HPDE6-E6E7 (cell line): ENCODE data around the gene RET.

Experiments
- DNase-seq: peaks from one replicate; pipeline ENCODE4 v3.0.0; 2011; ENCODE audit warnings: missing footprints; ENCODE audit errors: extremely low spot score

The RET gene

DNA sequence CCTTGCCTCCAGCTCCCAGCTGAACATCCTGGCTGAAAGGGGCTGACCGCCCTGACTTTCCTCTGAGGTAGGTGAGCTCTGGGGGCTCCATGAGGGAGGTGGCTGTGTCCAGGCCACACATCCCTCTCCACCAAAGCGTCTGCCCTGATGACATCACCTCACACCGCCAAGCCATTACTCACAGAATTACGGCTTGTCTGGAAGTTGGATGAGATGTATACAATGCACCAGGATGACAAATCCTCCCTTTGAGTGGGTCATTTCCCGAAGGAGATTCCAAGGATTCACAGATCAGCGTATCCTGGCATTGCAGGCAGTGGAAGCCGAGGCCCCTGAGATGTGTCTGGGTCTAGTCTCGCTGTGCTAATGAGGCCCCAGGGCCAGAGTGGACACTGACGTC lies 15.1 kb upstream of the RET start:
- DNase-seq: no peak

DNA sequence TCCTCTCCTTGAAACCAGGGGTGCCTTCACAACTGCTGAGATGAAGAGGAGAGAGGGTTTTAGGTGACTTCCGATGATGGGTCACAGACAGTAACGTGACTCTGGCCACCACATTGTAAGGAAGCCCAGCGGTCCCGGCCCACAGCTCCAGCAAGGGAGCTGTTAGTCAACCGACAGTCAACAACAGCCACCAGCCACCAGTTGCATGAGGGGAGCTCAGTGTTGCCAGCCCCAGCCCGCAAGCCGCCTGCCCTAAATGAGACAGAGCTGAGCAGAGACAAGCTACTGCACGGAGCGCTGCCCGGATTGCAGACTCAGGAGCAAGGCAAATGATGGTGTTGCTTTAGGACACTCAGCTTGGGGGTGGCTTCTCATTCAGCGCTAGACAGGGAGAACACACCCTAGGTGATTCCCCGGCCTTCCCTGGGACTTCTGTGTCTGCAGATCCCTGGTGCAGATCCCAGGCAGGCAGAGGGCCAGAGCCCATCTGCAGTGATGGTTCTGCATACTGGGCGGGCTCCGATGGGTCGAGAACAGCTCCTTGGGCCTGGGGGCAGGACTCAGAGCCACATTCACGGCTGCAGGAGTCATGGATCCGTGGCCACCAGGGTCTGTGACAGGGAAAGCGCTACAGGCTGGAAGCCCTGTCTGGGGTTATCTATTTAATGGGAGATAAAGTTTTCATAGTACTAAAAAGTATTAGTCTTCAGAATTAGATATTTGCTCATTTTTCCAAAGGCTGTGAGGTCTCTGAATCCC lies 14.3 kb upstream of the RET start:
- no peak for DNase-seq

DNA sequence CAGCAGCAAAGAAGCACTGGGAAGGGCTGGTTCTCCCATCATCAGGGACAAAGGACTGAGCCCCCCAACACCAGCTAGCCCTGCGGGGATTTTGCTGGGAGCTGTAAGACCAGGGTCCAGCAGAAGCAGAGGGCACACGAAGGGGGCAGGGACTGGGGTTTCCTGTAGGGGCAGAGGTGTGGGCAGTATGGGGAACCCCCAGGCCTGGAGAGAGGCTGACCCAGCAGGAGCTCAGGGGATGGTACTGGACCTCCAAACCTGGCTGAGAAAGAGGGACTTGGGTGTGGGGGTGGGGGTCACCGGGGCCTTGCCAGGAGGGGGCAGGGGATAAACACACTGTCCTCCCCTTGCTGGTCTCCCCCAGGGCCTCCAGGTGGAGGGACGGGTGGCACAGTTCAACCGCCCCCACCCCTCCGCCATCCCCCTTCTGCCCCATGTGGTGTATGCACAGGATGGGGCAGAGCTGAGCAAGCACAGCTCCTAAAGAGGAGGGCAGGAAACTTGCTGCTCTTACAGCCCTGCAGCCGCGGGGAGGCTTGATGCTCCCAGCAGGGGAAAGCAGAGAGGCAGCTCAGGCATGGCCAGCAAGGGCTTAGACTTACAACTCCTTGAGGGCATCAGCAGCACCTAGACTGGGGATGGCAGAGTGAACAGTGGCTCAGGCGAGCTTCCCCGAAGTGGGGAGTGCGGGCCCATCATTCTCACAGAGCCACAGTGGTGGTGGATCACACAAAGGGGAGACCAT lies 12.4 kb upstream of the RET start:
- DNase-seq: no peak

- no peak for DNase-seq
These were observed 11.6 kb upstream of the RET start for GRCh38 chr10:43065234-43065633.

DNA sequence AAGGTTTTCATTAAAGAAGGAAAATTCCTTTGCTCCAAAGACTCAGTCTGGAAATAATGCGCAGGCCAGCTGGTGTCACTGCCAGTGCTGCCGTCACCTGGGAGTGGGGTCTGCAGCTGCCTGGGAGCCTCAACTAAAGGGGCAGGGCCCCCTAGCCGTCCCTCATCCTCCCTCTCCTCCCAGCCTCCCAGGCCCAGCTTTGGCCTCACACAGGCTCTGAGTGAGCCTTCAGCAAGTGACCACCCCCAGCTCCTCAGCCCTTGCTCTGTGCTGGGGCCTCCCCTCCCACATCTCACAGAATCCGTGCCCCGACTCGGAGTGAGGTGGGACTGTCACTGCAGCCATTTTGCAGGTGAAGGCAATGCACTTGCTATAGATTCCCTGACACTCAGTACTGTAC lies 11.1 kb upstream of the RET start:
- DNase-seq: no peak

DNA sequence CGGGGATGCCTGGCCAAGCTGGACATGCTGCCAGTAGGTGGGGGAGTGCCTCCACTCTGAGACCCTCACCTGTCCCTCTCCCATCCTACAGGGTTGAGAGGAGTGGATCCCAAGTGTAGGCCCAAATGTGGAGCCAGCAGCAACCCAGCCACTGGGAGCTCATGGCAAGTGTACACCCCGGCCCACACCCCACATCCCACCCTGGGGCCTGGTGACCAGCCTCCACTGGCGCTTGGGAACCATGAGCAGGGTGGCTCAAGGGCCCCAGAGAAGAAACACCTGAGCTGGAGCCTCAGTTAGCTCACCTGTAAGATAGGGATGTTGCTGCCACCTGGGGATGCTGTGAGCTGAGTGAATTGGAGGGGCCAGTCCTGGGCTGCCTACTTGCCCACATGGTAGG lies 10.4 kb upstream of the RET start:
- no peak for DNase-seq

GRCh38 chr10:43067391-43068135 lies 9.3 kb upstream of the RET start:
- DNase-seq: no peak

DNA sequence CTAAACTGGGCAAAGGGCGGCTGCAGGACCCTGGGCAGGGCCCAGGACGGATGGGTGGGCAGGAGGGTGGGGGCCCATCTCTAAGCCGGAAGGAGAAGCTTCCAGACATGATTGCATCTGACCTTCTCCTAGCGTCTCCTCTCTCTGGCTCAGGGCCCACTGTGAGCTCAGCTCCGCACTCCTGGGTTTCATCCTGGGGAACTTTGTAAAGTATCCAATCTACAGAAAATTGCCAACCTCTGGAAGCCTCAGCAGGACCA lies 8.8 kb upstream of the RET start:
- no peak for DNase-seq

GRCh38 chr10:43068471-43069210 lies 8.2 kb upstream of the RET start:
- DNase-seq: no peak

- no peak for DNase-seq
These were observed 7.7 kb upstream of the RET start for GRCh38 chr10:43069211-43069515.

- no peak for DNase-seq
These were observed 7.3 kb upstream of the RET start for GRCh38 chr10:43069579-43069978.

DNA sequence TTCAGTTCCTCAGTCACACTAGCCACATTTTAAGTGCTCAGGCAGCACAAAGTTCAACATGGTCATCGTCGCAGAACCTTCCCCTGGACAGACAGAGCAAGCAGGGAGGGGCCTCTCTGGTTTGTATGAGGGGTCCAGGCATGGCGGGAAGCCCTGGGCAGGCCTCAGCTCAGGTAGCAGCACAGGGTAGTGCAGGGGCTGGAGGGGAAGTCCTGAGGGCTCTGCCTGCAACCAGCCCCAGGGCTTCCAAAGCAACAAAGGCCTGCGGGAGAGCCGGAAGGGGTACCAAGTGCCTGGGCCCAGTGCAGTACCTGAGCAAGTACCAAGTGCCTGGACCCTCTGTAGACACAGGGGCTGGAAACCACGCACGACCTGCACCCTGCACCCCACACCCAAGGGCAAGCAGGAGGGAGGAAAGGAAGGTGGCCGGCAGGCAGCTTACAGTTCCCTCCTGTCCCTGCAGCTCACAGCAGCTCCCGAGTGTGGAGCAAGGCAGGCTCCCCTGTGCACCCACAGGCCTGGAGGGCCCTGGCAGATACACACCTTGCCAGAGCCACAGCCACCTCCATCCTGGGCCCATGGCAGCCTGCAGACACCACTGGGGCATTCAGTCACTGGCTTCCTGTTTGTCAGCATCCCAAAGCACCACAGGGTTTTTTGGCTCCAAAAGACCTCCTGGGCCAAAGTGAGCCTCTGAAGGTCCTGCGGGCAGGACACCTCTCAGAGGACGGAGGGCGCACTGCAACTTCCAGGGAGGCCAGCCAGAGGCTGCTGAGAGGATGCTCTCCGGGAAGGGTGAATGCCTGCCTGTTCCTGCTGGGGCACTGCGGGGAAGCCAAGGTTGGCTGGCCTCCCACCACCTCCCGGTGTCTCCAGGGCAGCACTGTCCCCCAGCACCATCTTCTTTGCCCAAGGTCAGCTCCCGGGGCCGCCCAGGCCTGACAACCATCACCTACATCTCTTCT lies 6.5 kb upstream of the RET start:
- DNase-seq: no peak

- no peak for DNase-seq
These were observed 4.8 kb upstream of the RET start for GRCh38 chr10:43071865-43072650.

GRCh38 chr10:43073191-43073590 lies 3.7 kb upstream of the RET start:
- DNase-seq: no peak

DNA sequence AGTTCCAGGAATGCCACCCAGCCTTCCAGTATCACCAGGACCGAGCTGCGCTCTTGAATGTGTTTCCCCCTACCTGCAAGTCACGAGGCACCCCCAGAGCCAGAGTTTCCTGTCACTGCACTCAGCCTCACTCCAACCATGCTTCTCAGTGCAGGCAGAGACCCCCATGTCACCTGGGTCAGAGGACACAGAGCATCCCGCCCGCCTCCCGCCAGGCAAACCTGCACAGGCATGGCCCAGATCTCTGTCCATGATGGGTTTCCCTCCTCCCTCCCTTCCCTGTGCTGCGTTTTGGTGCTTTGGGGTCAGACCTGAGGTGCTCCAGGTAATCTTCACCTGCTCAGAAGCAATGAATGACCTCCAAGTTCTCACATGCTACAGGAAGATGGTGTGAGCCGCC lies 3.1 kb upstream of the RET start:
- no peak for DNase-seq

- DNase-seq: no peak
These were observed 2.5 kb upstream of the RET start for GRCh38 chr10:43074409-43074808.

GRCh38 chr10:43074827-43075611 lies 1.9 kb upstream of the RET start:
- no peak for DNase-seq

- DNase-seq: peak; percentile 37
These were observed 1.3 kb upstream of the RET start for GRCh38 chr10:43075612-43076003.

DNA sequence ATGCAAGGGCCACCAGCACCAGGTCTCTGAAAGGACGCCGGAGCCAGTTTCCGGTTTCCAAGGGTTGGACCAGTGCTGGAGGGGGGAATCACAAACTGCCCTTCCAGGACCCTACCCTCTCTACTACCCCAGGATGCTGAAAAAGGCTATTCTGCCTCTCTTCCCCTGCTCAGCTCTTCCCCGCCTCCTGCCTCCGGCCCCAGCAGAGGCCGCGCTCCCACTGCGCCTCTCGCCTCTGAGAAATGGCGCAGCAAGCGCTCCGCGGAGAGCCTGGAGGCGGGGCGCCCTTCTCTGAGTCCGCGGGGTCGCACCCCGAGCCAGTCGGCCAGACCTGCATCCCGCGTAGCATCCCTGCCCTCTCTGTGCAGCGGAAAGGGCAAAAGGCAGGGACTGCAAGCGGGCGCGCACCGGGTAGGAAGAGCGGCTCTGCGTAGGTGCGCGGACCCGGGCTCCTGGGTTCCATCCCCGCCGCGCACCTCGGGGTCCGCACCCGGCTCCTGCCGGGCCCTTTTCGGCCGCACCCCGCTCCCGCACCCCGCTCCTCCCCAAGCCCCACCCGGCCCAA lies 476 bp upstream of the RET start:
- no peak for DNase-seq
